SH-SY5Y (cell line): Measurements from ENCODE around the gene SEC22A.

ENCODE experiments used
- GATA2 ChIP-seq: IDR thresholded peaks from 2 replicates; pipeline ENCODE4 v1.6.1; 2011; ENCODE audit warnings: mild to moderate bottlenecking, low read depth, low read length
- GATA3 ChIP-seq: IDR thresholded peaks from 2 replicates; pipeline ENCODE4 v1.6.1; 2011; ENCODE audit warnings: low read depth, mild to moderate bottlenecking, low read length, moderate library complexity

- TF ChIP-seq GATA3 (no peak), GATA2 (no peak)
These were observed 89.7 kb downstream of the SEC22A start for GRCh38 chr3:123291404-123291803.
